ENCODE data around the gene TM2D3. TPM values are rescaled to one million over a fixed set of nuclear protein-coding genes. Genes with fewer than 3 reads are reported as not detected.

The TM2D3 gene
- total and polyA plus RNA-seq, 2 of the 8 experiments (the other 6 are each of a cell fraction or from before 2014, with no cell fraction given): 26.4 to 28.0 TPM

DNA sequence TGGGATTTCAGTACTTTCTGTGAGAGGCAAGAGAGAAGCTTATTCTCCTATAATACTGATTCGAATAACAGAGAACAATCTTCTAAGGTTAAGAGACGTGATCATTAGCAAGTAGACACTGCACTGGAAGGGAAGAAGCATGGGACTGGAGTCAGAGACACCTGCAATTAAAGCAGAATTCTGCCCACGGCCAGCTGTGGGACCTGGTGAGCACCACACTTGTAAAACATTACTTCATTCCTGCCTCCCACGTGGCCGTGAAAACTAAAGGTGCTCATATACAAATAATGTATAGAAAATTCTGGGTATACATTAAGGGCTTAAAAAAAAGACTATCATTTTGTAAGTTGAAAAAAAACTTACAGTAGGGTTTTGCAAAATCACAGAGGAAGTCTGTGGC is 2.0 kb downstream of the TM2D3 start:
- Histone ChIP-seq H3K27me3 (replicated peaks in 1 of 4; ENCODE audit: control insufficient read depth in 3 of 4, extremely low read depth in 1 of 4, insufficient read depth in 3 of 4, low read length in 3 of 4) (no peaks in the 10 kb centered on the region; a peak in 1 of 7 replicates), H4K91ac (replicated peaks; ENCODE audit: insufficient read length, low read length) (no peak overlapping the region), H3K23ac (ENCODE audit: insufficient read length) (no peak overlapping the region), H3K4me2 (ENCODE audit: insufficient read depth in 1 of 2, low read depth in 2 of 2, low read length in 2 of 2) (no peak overlapping the region), H3K9ac (replicated peaks in 1 of 4; ENCODE audit: extremely low read depth in 1 of 4, low read depth in 3 of 4, low read length in 3 of 4) (no peak overlapping the region), H2BK20ac (ENCODE audit: low read length) (no peak overlapping the region), H3K79me2 (ENCODE audit: control insufficient read depth in 1 of 2, insufficient read depth in 2 of 2, low read length in 2 of 2) (peaks cover 0 to 33% of the 10 kb centered on the region in 2 experiments; a peak in 2 of 4 replicates), H2BK120ac (replicated peaks; ENCODE audit: low read depth, low read length) (no peak overlapping the region), H3K18ac (ENCODE audit: extremely low read depth, low read length) (no peak overlapping the region), H3K14ac (ENCODE audit: insufficient read length) (no peak overlapping the region), H4K20me1 (replicated peaks in 1 of 2; ENCODE audit: control insufficient read depth in 1 of 2, insufficient read depth in 2 of 2, low read length in 2 of 2) (peaks cover 0 to 2% of the 10 kb centered on the region in 2 experiments), H2BK15ac (ENCODE audit: low read length) (no peak overlapping the region), H2BK5ac (ENCODE audit: low read depth, low read length) (no peak overlapping the region), H3K79me1 (ENCODE audit: low read depth, low read length) (no peaks in the 10 kb centered on the region), H3K9me3 (ENCODE audit: insufficient read depth in 2 of 2, low read depth in 1 of 2, low read length in 1 of 2) (no peaks in the 10 kb centered on the region; a peak in 1 of 4 replicates), H3K36me3 (ENCODE audit: control insufficient read depth in 2 of 4, insufficient read depth in 4 of 4, low read length in 3 of 4) (peaks cover 3 to 41% (median 12%) of the 10 kb centered on the region in 4 experiments; a peak in 6 of 8 replicates), H2BK12ac (ENCODE audit: low read depth, low read length) (no peak overlapping the region), H3K4me1 (replicated peaks in 1 of 4; ENCODE audit: control insufficient read depth in 3 of 4, insufficient read depth in 4 of 4, low read length in 3 of 4) (peaks cover 0 to 3% (median 0%) of the 10 kb centered on the region in 4 experiments; a peak in 2 of 7 replicates), H4K5ac (ENCODE audit: insufficient read length, low read depth, low read length) (no peak overlapping the region), H3K23me2 (ENCODE audit: low read depth, low read length) (peaks cover 2% of the 10 kb centered on the region; the same call in 1 of the 2 replicates), H3K27ac (ENCODE audit: low read depth, low read length) (no peak overlapping the region), H4K8ac (ENCODE audit: extremely low read depth, insufficient read depth, low read length) (no peak overlapping the region), H2AFZ (ENCODE audit: low read length) (no peak overlapping the region), H3K4me3 (ENCODE audit: extremely low read depth in 1 of 4, insufficient read depth in 2 of 4, low read depth in 3 of 4, low read length in 4 of 4) (no peak overlapping the region), H3K4ac (replicated peaks; ENCODE audit: insufficient read length, low read depth, low read length) (no peak overlapping the region), H3K56ac (replicated peaks; ENCODE audit: insufficient read length, low read depth, low read length) (no peak overlapping the region), H2AK5ac (ENCODE audit: low read depth, low read length) (no peak overlapping the region)
- POLR2A ChIA-PET (ENCODE audit: partially characterized antibody): interaction anchor here (1.1 kb wide), 1 partner anchor 9 kb away, joined by 3 read pairs; no protein-coding TSS in a partner anchor
- no peak for DNase-seq (ENCODE audit: low read depth in 1 of 2, low spot score in 2 of 2)
- CTCF ChIA-PET (ENCODE audit: partially characterized antibody): interaction anchor here (1.1 to 2.2 kb wide), 2 partner anchors 9 to 361 kb away, joined by 5 to 9 read pairs; no protein-coding TSS in a partner anchor
- FAIRE-seq: no peak
- 90% methylated on average over 5 of the region's 5 CpGs; no CpG with 5 or more reads in 1 of the 2 experiments for WGBS, 2 experiments (ENCODE audit: extremely low coverage in 1 of 2, insufficient coverage in 1 of 2, insufficient read length in 1 of 2, insufficient replicate concordance in 2 of 2, low coverage in 1 of 2, low lambda C conversion rate in 2 of 2, missing lambda C conversion rate in 1 of 2)
- TF ChIP-seq RNF2 (IDR thresholded peaks at IDR 0.05; ENCODE audit: borderline replicate concordance, low read depth, low read length, missing control alignments, poor library complexity, severe bottlenecking) (no peak), BCL11A (IDR thresholded peaks at IDR 0.05; ENCODE audit: low read depth in 2 of 2, low read length in 2 of 2) (no peak), KDM4A (IDR thresholded peaks at IDR 0.05; ENCODE audit: low read depth, low read length, severe bottlenecking) (no peak), EZH2 (IDR thresholded peaks at IDR 0.05; ENCODE audit: low read depth, low read length, severe bottlenecking) (no peak), JUND (IDR thresholded peaks at IDR 0.05; ENCODE audit: low read length) (no peak), TCF12 (IDR thresholded peaks at IDR 0.05; ENCODE audit: low read depth, low read length) (no peak), BACH1 (IDR thresholded peaks at IDR 0.05; ENCODE audit: low read length) (no peak), TEAD4 (IDR thresholded peaks at IDR 0.05; ENCODE audit: low read depth, low read length) (no peak), SAP30 (IDR thresholded peaks at IDR 0.05; ENCODE audit: insufficient read depth, insufficient replicate concordance, low read length) (no peak), SP4 (IDR thresholded peaks at IDR 0.05; ENCODE audit: low read length) (no peak)
- TF ChIP-seq, protein P1, sequence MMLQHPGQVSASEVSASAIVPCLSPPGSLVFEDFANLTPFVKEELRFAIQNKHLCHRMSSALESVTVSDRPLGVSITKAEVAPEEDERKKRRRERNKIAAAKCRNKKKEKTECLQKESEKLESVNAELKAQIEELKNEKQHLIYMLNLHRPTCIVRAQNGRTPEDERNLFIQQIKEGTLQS (IDR thresholded peaks at IDR 0.05; ENCODE audit: insufficient read depth, low read depth, low read length): no peak
- TF ChIP-seq, protein P2, sequence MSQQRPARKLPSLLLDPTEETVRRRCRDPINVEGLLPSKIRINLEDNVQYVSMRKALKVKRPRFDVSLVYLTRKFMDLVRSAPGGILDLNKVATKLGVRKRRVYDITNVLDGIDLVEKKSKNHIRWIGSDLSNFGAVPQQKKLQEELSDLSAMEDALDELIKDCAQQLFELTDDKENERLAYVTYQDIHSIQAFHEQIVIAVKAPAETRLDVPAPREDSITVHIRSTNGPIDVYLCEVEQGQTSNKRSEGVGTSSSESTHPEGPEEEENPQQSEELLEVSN (IDR thresholded peaks at IDR 0.05): no peak
